Measurements from ENCODE around the gene C22orf39. TPM values are rescaled to one million over a fixed set of nuclear protein-coding genes. Genes with fewer than 3 reads are reported as not detected.
A peak's percentile ranks its signal among the peaks of the same experiment; 100 is the strongest.

The C22orf39 gene
- total RNA-seq, 1 experiment from 2014 or later, result 19.3 TPM

- no CpG with 5 or more reads among the region's 12 CpGs for WGBS (ENCODE audit: extremely low coverage, insufficient read length, low lambda C conversion rate)
Observed at GRCh38 chr22:19429950-19430889, 17.3 kb downstream of the C22orf39 start.

More at GRCh38 chr22:19429950-19430889, 17.3 kb downstream of the C22orf39 start:
- Histone ChIP-seq H2BK15ac (ENCODE audit: low read depth, low read length) (no peak overlapping the region), H3K27me3 (ENCODE audit: insufficient read depth, low read length) (no peaks in the 10 kb centered on the region), H3K23ac (ENCODE audit: insufficient read length, low read depth, low read length) (no peak overlapping the region), H3T11ph (ENCODE audit: low read length) (no peak overlapping the region), H3K18ac (ENCODE audit: insufficient read length, low read depth, low read length) (no peak overlapping the region), H3K4me1 (ENCODE audit: insufficient read depth, low read length) (peaks cover 4% of the 10 kb centered on the region; the same call in 1 of the 2 replicates), H4K91ac (ENCODE audit: insufficient read length, low read depth, low read length) (no peak overlapping the region), H2BK120ac (ENCODE audit: low read depth, low read length, poor library complexity, severe bottlenecking) (no peak overlapping the region), H3K56ac (ENCODE audit: insufficient read length, low read depth, low read length) (no peak overlapping the region), H3K4me2 (ENCODE audit: insufficient read depth, insufficient read length, low read length) (peak overlapping the region; percentile 60), H3K23me2 (ENCODE audit: insufficient read length, low read depth, low read length, poor library complexity, severe bottlenecking) (peaks cover 7% of the 10 kb centered on the region), H3K4ac (ENCODE audit: low read depth, low read length) (no peak overlapping the region), H3K14ac (ENCODE audit: insufficient read depth, low read length) (no peak overlapping the region), H2BK20ac (ENCODE audit: low read depth, low read length, poor library complexity, severe bottlenecking) (no peak overlapping the region), H2BK5ac (ENCODE audit: insufficient read length, low read length) (no peak overlapping the region), H4K8ac (replicated peaks; ENCODE audit: insufficient read length, low read depth, low read length) (no peak overlapping the region), H3K9ac (ENCODE audit: extremely low read depth, insufficient read length, low read length) (peak overlapping the region; percentile 45), H3K79me2 (ENCODE audit: insufficient read depth, low read length) (peaks cover 39% of the 10 kb centered on the region; the same call in 1 of the 2 replicates), H3K9me3 (ENCODE audit: control insufficient read depth, low read depth, low read length) (no peaks in the 10 kb centered on the region), H2BK12ac (ENCODE audit: insufficient read length, low read depth, low read length) (no peak overlapping the region), H4K5ac (ENCODE audit: insufficient read length, low read depth, low read length) (no peak overlapping the region), H4K20me1 (ENCODE audit: control insufficient read depth, insufficient read depth, insufficient read length) (no peaks in the 10 kb centered on the region), H3K79me1 (ENCODE audit: insufficient read depth, low read depth, low read length, poor library complexity, severe bottlenecking) (peaks cover 12% of the 10 kb centered on the region), H2AK5ac (ENCODE audit: insufficient read length, low read length) (no peak overlapping the region), H2AFZ (ENCODE audit: low read length) (no peak overlapping the region), H3K27ac (ENCODE audit: insufficient read length, low read depth, low read length) (no peak overlapping the region)
- H3K36me3 Mint-ChIP-seq (ENCODE audit: insufficient read depth in 1 of 3, low read depth in 3 of 3), result peaks cover 2 to 13% (median 8%) of the 10 kb centered on the region in 3 experiments; a peak in 6 of 7 replicates
- H3K9me3 Mint-ChIP-seq, result no peaks in the 10 kb centered on the region
- peak overlapping the region in 1 of 3 experiments; percentile 88; a peak in 1 of 7 replicates for H3K27ac Mint-ChIP-seq
- H3K4me1 Mint-ChIP-seq, result peaks cover 20 to 24% of the 10 kb centered on the region in 2 experiments
- H3K4me3 Mint-ChIP-seq, result peak overlapping the region; percentile 88 to 92
- no peaks in the 10 kb centered on the region for H3K27me3 Mint-ChIP-seq (ENCODE audit: low read depth)
- no peak for TF ChIP-seq CTCF (conservative IDR thresholded peaks at IDR 0.05)
- DNase-seq, result no peak

Measured in H9 (cell line).